MM.1S (cell line): ENCODE data around the gene ITPRIP.

Source experiments
- DNase-seq: peaks from one replicate; pipeline ENCODE4 v3.0.0-alpha.2; 2015
- H2AFZ ChIP-seq: fragments of 300-600 bp; sonication (generic); 2 replicates; pipeline ENCODE4 v1.6.0; 2016; ENCODE audit warnings: antibody characterized with exemption, low read length
- H3F3A ChIP-seq: fragments of 300-600 bp; sonication (generic); 2 replicates; pipeline ENCODE4 v1.6.1; 2016; ENCODE audit warnings: mild to moderate bottlenecking, antibody characterized with exemption, low read length, moderate library complexity, mixed read lengths; ENCODE audit not compliant: insufficient read depth
- H3K27ac ChIP-seq: fragments of 300-600 bp; sonication (generic); 2 replicates; pipeline ENCODE4 v1.5.1; 2016; ENCODE audit warnings: mild to moderate bottlenecking, low read length
- H3K27me3 ChIP-seq: fragments of 300-600 bp; sonication (generic); replicated peaks from 2 replicates; pipeline ENCODE4 v1.6.0; 2016; ENCODE audit warnings: low read length; ENCODE audit not compliant: insufficient read depth
- H3K36me3 ChIP-seq: fragments of 300-600 bp; sonication (generic); replicated peaks from 2 replicates; pipeline ENCODE4 v1.6.1; 2016; ENCODE audit warnings: mild to moderate bottlenecking, low read length, mixed read lengths; ENCODE audit not compliant: insufficient read depth
- H3K4me1 ChIP-seq: fragments of 300-600 bp; sonication (generic); 2 replicates; pipeline ENCODE4 v1.6.1; 2016; ENCODE audit warnings: low read length, mixed read lengths
- H3K4me2 ChIP-seq: fragments of 300-600 bp; sonication (generic); 2 replicates; pipeline ENCODE4 v1.6.0; 2016; ENCODE audit warnings: low read depth, low read length
- H3K4me3 ChIP-seq: fragments of 300-600 bp; sonication (generic); 2 replicates; pipeline ENCODE4 v1.5.1; 2016; ENCODE audit warnings: low read length, mixed read lengths
- H3K79me2 ChIP-seq: fragments of 300-600 bp; sonication (generic); 2 replicates; pipeline ENCODE4 v1.6.1; 2016; ENCODE audit warnings: mixed run types, low read length, mixed read lengths
- H3K9ac ChIP-seq: fragments of 300-600 bp; sonication (generic); 2 replicates; pipeline ENCODE4 v1.6.1; 2016; ENCODE audit warnings: low read length, mixed read lengths
- H3K9me2 ChIP-seq: fragments of 300-600 bp; sonication (generic); replicated peaks from 2 replicates; pipeline ENCODE4 v1.6.1; 2016; ENCODE audit warnings: mild to moderate bottlenecking, low read length, mixed read lengths; ENCODE audit not compliant: insufficient read depth
- H3K9me3 ChIP-seq: fragments of 300-600 bp; sonication (generic); replicated peaks from 2 replicates; pipeline ENCODE4 v1.6.1; 2016; ENCODE audit warnings: mild to moderate bottlenecking, low read length, mixed read lengths; ENCODE audit not compliant: insufficient read depth
- H4K20me1 ChIP-seq: fragments of 300-600 bp; sonication (generic); 2 replicates; pipeline ENCODE4 v1.6.1; 2016; ENCODE audit warnings: mild to moderate bottlenecking, low read length, moderate library complexity, mixed read lengths; ENCODE audit not compliant: insufficient read depth
- CTCF ChIP-seq: fragments of 300-600 bp; sonication (generic); IDR thresholded peaks from 2 replicates; pipeline ENCODE4 v1.5.1; 2016; ENCODE audit warnings: antibody characterized with exemption, low read length, mixed read lengths
- EZH2 ChIP-seq: fragments of 300-600 bp; sonication (generic); optimal IDR thresholded peaks from 2 replicates; pipeline ENCODE3; 2017; ENCODE audit warnings: low read depth, mild to moderate bottlenecking, antibody characterized with exemption, low read length, mixed read lengths
- EZH2phosphoT487 ChIP-seq: fragments of 300-600 bp; sonication (generic); IDR thresholded peaks from 2 replicates; pipeline ENCODE4 v1.6.1; 2018; ENCODE audit warnings: antibody characterized with exemption, low read length

ITPRIP gene

GRCh38 chr10:104328646-104328895, 9.7 kb downstream of the ITPRIP start:
- no peaks in the 10 kb centered on the region for H3F3A ChIP-seq
- H3K27me3 ChIP-seq = no peaks in the 10 kb centered on the region
- H3K4me2 ChIP-seq = no peak overlapping the region
- H3K9me2 ChIP-seq = no peaks in the 10 kb centered on the region
- H3K9me3 ChIP-seq = no peaks in the 10 kb centered on the region
- H3K4me1 ChIP-seq = no peaks in the 10 kb centered on the region
- peaks cover 86% of the 10 kb centered on the region for H3K79me2 ChIP-seq
- no peaks in the 10 kb centered on the region for H3K36me3 ChIP-seq
- no peak overlapping the region for H3K27ac ChIP-seq
- no peak overlapping the region for H3K9ac ChIP-seq
- no peaks in the 10 kb centered on the region for H4K20me1 ChIP-seq
- H2AFZ ChIP-seq = no peak overlapping the region
- DNase-seq = no peak
- no peak for TF ChIP-seq CTCF
- no peak for TF ChIP-seq EZH2
- no peak for TF ChIP-seq EZH2phosphoT487
- H3K4me3 ChIP-seq = no peak overlapping the region

- no peaks in the 10 kb centered on the region for H3K36me3 ChIP-seq
- H3K27ac ChIP-seq = no peak overlapping the region
- no peak overlapping the region for H3K4me2 ChIP-seq
- no peaks in the 10 kb centered on the region for H3F3A ChIP-seq
- no peaks in the 10 kb centered on the region for H3K27me3 ChIP-seq
- H3K79me2 ChIP-seq = peaks cover 86% of the 10 kb centered on the region
- no peak overlapping the region for H2AFZ ChIP-seq
- no peaks in the 10 kb centered on the region for H3K9me2 ChIP-seq
- no peaks in the 10 kb centered on the region for H3K9me3 ChIP-seq
- no peak for DNase-seq
- no peak overlapping the region for H3K9ac ChIP-seq
- no peaks in the 10 kb centered on the region for H4K20me1 ChIP-seq
- H3K4me3 ChIP-seq = no peak overlapping the region
- TF ChIP-seq CTCF (no peak), EZH2phosphoT487 (no peak), EZH2 (no peak)
- no peaks in the 10 kb centered on the region for H3K4me1 ChIP-seq
These were observed 10.3 kb downstream of the ITPRIP start for GRCh38 chr10:104327745-104328645.

- H3K4me2 ChIP-seq = no peak overlapping the region
- TF ChIP-seq CTCF = no peak
- no peak for TF ChIP-seq EZH2
- TF ChIP-seq EZH2phosphoT487 = no peak
- no peaks in the 10 kb centered on the region for H3K9me2 ChIP-seq
- H3K79me2 ChIP-seq = peaks cover 87% of the 10 kb centered on the region
- no peak overlapping the region for H2AFZ ChIP-seq
- no peak overlapping the region for H3K9ac ChIP-seq
- no peak for DNase-seq
- no peaks in the 10 kb centered on the region for H3K27me3 ChIP-seq
- H3K9me3 ChIP-seq = no peaks in the 10 kb centered on the region
- no peaks in the 10 kb centered on the region for H4K20me1 ChIP-seq
- H3F3A ChIP-seq = no peaks in the 10 kb centered on the region
- peaks cover 7% of the 10 kb centered on the region; the same call in 1 of the 2 replicates for H3K4me1 ChIP-seq
- no peak overlapping the region for H3K4me3 ChIP-seq
- no peaks in the 10 kb centered on the region for H3K36me3 ChIP-seq
- no peak overlapping the region for H3K27ac ChIP-seq
These were observed 11.2 kb downstream of the ITPRIP start for GRCh38 chr10:104326991-104327610.
